Caco-2 (cell line): ENCODE measurements around the gene MICALL2. TPM values are rescaled to one million over a fixed set of nuclear protein-coding genes. Genes with fewer than 3 reads are reported as not detected.

Experiments
- BruUV-seq: library from RNA; stranded (reverse); fragments of 400-500 nt; replicated peaks from 2 replicates; lab custom pipeline; 2021; lab: Mats Ljungman, UMichigan
- CTCF ChIA-PET: fragments of 300-600 bp; sonication (Branson Sonifier 250); formaldehyde crosslinking; loops from one replicate; lab custom pipeline; 2022; ENCODE audit warnings: antibody characterized with exemption; lab: Charles Lee
- POLR2A ChIA-PET: fragments of 300-600 bp; sonication (Branson Sonifier 250); formaldehyde crosslinking; loops from one replicate; lab custom pipeline; 2022; ENCODE audit warnings: antibody characterized with exemption; lab: Charles Lee
- DNase-seq, 2 experiments: peaks; one replicate each; pipeline versions ENCODE4 v3.0.0 to v3.0.0-alpha.2; 2020 to 2022
- H3K27me3 ChIP-seq: replicated peaks from 2 replicates; pipeline ENCODE4 v1.6.0; 2011; ENCODE audit warnings: low read length; ENCODE audit not compliant: control insufficient read depth, insufficient read depth
- H3K36me3 ChIP-seq: 2 replicates; pipeline ENCODE4 v1.5.1; 2011; ENCODE audit warnings: low read length; ENCODE audit not compliant: control insufficient read depth, insufficient read depth
- H3K4me1 ChIP-seq: fragments of 250-450 bp; sonication (Bioruptor Pico); 2 replicates; pipeline ENCODE4 v1.5.1; 2020; ENCODE audit warnings: mild to moderate bottlenecking
- H3K4me3 ChIP-seq: 2 replicates; pipeline ENCODE4 v1.5.1; 2011; ENCODE audit warnings: low read depth, mild to moderate bottlenecking, control low read depth, low read length
- H3K9me3 ChIP-seq: fragments of 250-450 bp; sonication (Bioruptor Pico); 2 replicates; pipeline ENCODE4 v1.5.1; 2020; ENCODE audit warnings: mild to moderate bottlenecking, moderate library complexity
- H3K27ac Mint-ChIP-seq: one replicate; pipeline ENCODE4 v1.8.0; 2022; ENCODE audit warnings: mixed read lengths; ENCODE audit not compliant: unreplicated experiment
- H3K27me3 Mint-ChIP-seq: one replicate; pipeline ENCODE4 v1.8.0; 2022; ENCODE audit warnings: mixed read lengths; ENCODE audit not compliant: insufficient read depth, unreplicated experiment
- H3K36me3 Mint-ChIP-seq: one replicate; pipeline ENCODE4 v1.8.0; 2022; ENCODE audit warnings: mild to moderate bottlenecking, mixed read lengths; ENCODE audit not compliant: insufficient read depth, unreplicated experiment
- H3K4me1 Mint-ChIP-seq: one replicate; pipeline ENCODE4 v1.8.0; 2022; ENCODE audit warnings: low read depth, mixed read lengths; ENCODE audit not compliant: unreplicated experiment
- H3K4me3 Mint-ChIP-seq: one replicate; pipeline ENCODE4 v1.8.0; 2022; ENCODE audit warnings: mild to moderate bottlenecking, moderate library complexity, mixed read lengths; ENCODE audit not compliant: unreplicated experiment
- H3K9me3 Mint-ChIP-seq: one replicate; pipeline ENCODE4 v1.8.0; 2022; ENCODE audit warnings: mixed read lengths; ENCODE audit not compliant: unreplicated experiment
- CTCF ChIP-seq, 2 experiments: fragments of 200-600 bp in 1 of 2; IDR thresholded peaks; 1 replicate in 1 of 2; 2 replicates in 1 of 2; pipeline versions ENCODE4 v1.5.1 to v1.8.0; 2011 to 2022; ENCODE audit warnings: antibody characterized with exemption in 1 of 2, control low read depth in 1 of 2, inconsistent platforms in 1 of 2, low read depth in 1 of 2, low read length in 1 of 2, mild to moderate bottlenecking in 1 of 2, moderate library complexity in 1 of 2; ENCODE audit not compliant: insufficient read depth in 1 of 2, severe bottlenecking in 1 of 2, unreplicated experiment in 1 of 2
- intact Hi-C: fragments of 100-400 bp; cut with micrococcal nuclease; formaldehyde crosslinking; loops from one replicate; pipeline ENCODE4 v1.10.0; 2022; ENCODE audit not compliant: unreplicated experiment
- total RNA-seq: library from RNA; stranded (reverse); gene quantifications from 2 replicates; pipeline ENCODE4 v1.2.3, GENCODE V29; 2022

MICALL2 gene
- total RNA-seq, 1 experiment from 2014 or later: 14.7 TPM

- no peak overlapping the region for H3K27ac Mint-ChIP-seq
- no peak for TF ChIP-seq CTCF (IDR thresholded peaks at IDR 0.05; ENCODE audit: insufficient read depth in 1 of 2, low read depth in 1 of 2, low read length in 1 of 2, severe bottlenecking in 1 of 2, unreplicated experiment in 1 of 2)
- intact Hi-C loops: no loop called here
- H3K4me3 ChIP-seq: no peak overlapping the region
- no TSS peak for BruUV-seq
- H3K4me1 Mint-ChIP-seq: peaks cover 6% of the 10 kb centered on the region
- H3K36me3 Mint-ChIP-seq: no peaks in the 10 kb centered on the region
- POLR2A ChIA-PET: no interaction called here
- H3K36me3 ChIP-seq: no peaks in the 10 kb centered on the region
- H3K27me3 ChIP-seq: no peaks in the 10 kb centered on the region
- peaks cover 14% of the 10 kb centered on the region; the same call in 1 of the 2 replicates for H3K4me1 ChIP-seq
- no peak for DNase-seq
- H3K9me3 Mint-ChIP-seq: no peaks in the 10 kb centered on the region
- CTCF ChIA-PET: no interaction called here
- no peak overlapping the region for H3K4me3 Mint-ChIP-seq
- no peaks in the 10 kb centered on the region for H3K9me3 ChIP-seq
- H3K27me3 Mint-ChIP-seq: peaks cover 2% of the 10 kb centered on the region
Observed at GRCh38 chr7:1434165-1434718, 25.0 kb downstream of the MICALL2 start.

- Histone ChIP-seq H3K9me3 (no peaks in the 10 kb centered on the region), H3K4me1 (peaks cover 14% of the 10 kb centered on the region; the same call in 1 of the 2 replicates), H3K4me3 (no peak overlapping the region), H3K36me3 (no peaks in the 10 kb centered on the region), H3K27me3 (no peaks in the 10 kb centered on the region)
- no peak for TF ChIP-seq CTCF (IDR thresholded peaks at IDR 0.05; ENCODE audit: insufficient read depth in 1 of 2, low read depth in 1 of 2, low read length in 1 of 2, severe bottlenecking in 1 of 2, unreplicated experiment in 1 of 2)
- ChIA-PET POLR2A (no interaction called here), CTCF (interaction anchor here (1.4 kb wide), 1 partner anchor 20 kb away, joined by 5 read pairs; no protein-coding TSS in a partner anchor)
- H3K9me3 Mint-ChIP-seq: no peaks in the 10 kb centered on the region
- H3K4me1 Mint-ChIP-seq: peaks cover 6% of the 10 kb centered on the region
- no peak overlapping the region for H3K4me3 Mint-ChIP-seq
- H3K27me3 Mint-ChIP-seq: peaks cover 2% of the 10 kb centered on the region
- H3K36me3 Mint-ChIP-seq: no peaks in the 10 kb centered on the region
- no TSS peak for BruUV-seq
- no peak for DNase-seq
- H3K27ac Mint-ChIP-seq: no peak overlapping the region
- intact Hi-C loops: no loop called here
Observed at GRCh38 chr7:1433128-1433920, 25.9 kb downstream of the MICALL2 start.

- Histone ChIP-seq H3K27me3 (no peaks in the 10 kb centered on the region), H3K4me3 (no peak overlapping the region), H3K4me1 (peaks cover 14% of the 10 kb centered on the region; the same call in 1 of the 2 replicates), H3K9me3 (no peaks in the 10 kb centered on the region), H3K36me3 (no peaks in the 10 kb centered on the region)
- Mint-ChIP-seq H3K4me3 (peak overlapping the region; percentile 5), H3K4me1 (peaks cover 6% of the 10 kb centered on the region), H3K27me3 (peaks cover 2% of the 10 kb centered on the region), H3K27ac (no peak overlapping the region), H3K9me3 (no peaks in the 10 kb centered on the region), H3K36me3 (peaks cover 6% of the 10 kb centered on the region)
- DNase-seq: peak; percentile 72 to 84
- peak; percentile 95 to 97 for TF ChIP-seq CTCF (IDR thresholded peaks at IDR 0.05; ENCODE audit: insufficient read depth in 1 of 2, low read depth in 1 of 2, low read length in 1 of 2, severe bottlenecking in 1 of 2, unreplicated experiment in 1 of 2)
- ChIA-PET CTCF (interaction anchor here (0.6 to 1.4 kb wide), 11 partner anchors 8 to 249 kb away, joined by 3 to 13 read pairs (median 3); no protein-coding TSS in a partner anchor), POLR2A (no interaction called here)
- no TSS peak for BruUV-seq
- intact Hi-C loops: no loop called here
Observed at GRCh38 chr7:1432411-1433082, 26.7 kb downstream of the MICALL2 start.
